SHP77 treated with DMSO at 0.1 percent for 48 hours (cell line): Measurements from ENCODE around the gene MYOC.
"Not testable (repeated sequence)": the region's sequence is repeated elsewhere in the genome, so short reads cannot be mapped to it uniquely, and the experiment has no call there.

Experiments
- DNase-seq: peaks from one replicate; lab custom pipeline; 2025; lab: John Stamatoyannopoulos, UW

MYOC gene

GRCh38 chr1:171606402-171606941 lies 46.0 kb downstream of the MYOC start:
- DNase-seq, result no peak

- not testable (repeated sequence) for DNase-seq
These were observed 49.4 kb downstream of the MYOC start for GRCh38 chr1:171603042-171603441.

GRCh38 chr1:171600862-171601261 lies 51.6 kb downstream of the MYOC start:
- no peak for DNase-seq

DNA sequence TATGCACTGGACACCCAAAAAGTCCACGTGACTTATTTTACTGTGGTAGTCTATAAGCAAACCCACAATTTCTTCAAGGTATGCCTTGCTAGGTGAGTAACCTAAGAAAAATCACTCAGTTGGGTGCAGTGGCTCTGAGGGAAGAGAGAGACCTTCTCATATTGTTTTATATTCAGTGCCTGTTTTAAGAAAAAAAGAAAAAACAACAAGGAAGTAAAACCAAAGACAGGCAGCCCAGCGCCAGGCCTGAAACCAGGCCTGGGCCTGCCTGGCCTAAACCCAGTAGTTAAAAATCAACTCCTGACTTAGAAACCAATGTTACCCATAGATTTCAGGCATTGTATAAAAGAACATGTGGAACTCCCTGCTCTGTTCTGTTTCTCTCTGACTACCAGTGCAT lies 52.2 kb downstream of the MYOC start:
- DNase-seq, result not testable (repeated sequence)

DNA sequence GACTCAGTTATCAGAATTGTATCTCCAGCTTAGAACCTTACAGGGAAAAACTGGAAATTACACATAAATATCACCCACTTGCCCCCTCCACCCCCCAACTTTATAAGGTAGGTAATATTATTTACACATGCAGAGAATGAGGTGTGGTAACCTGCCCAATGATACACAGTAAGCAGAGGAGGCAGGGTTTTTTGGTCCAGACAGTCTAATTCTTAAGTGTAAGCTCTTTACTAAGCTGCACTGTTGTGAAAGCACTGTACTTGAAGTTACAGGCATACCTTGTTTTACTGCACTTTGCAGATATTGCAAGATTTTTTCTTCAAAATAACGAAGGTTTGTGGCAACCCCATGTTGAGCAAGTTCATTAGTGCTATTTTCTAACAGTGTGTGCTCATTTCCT lies 55.3 kb downstream of the MYOC start:
- no peak for DNase-seq

DNA sequence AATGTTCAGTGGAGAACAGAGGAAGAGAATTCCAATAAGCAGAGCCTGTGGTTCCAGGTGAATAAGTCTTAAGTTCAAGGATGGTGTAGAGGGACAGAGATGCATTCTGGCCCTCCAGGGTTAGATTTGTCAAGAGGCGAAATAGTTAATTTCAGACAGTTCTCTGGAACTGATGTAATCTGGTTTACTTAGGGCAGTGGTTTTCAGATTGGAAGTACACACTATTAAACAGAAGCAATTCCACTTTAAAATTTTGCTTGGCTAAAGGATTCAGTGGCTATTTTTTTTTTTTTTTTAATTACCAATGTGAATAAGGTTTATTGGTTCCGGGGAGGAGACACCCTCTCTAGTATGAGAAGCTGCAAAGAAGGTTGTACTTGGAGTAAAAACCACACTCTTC lies 55.8 kb downstream of the MYOC start:
- no peak for DNase-seq

- DNase-seq, result no peak
These were observed 56.4 kb downstream of the MYOC start for GRCh38 chr1:171596119-171596518.

DNA sequence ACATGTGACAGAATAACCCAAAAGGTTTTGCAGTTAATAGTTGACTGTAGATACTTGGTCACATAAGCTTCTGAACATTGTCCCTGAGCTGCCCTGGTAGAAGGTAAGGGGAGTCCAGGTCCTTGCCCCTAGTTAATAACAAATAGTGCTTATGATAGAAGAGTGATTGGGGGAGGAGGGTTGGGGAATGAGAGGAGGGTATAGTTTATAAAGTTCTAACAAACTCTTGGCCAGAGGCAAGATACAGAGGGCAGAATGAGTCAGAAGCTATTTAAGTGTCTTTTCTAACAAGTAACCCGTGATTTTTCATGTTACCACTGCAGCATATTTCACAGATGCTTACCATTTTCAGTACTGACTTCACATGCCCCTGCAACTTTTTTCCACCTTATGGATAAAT lies 57.2 kb downstream of the MYOC start:
- DNase-seq, result no peak

- DNase-seq, result no peak
These were observed 62.5 kb downstream of the MYOC start for GRCh38 chr1:171590022-171590421.

DNA sequence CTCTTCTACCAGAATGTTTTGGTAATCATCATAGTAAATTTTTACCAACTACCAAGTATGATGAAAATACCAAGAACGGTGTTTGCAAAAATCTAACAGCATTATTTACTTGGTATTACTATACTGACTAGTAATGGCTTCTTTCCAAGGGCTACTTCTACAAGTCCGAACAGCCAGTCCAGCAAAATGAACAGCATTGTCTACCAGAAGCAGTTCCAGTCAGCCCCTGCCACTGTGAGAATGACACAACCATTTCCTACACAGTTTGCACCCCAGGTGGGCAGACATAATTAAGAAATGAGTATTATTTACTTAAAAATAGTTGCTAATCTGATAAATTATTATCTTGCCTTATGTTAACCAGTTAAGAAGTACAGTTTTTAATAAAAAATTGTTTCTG lies 64.3 kb downstream of the MYOC start:
- DNase-seq, result no peak

GRCh38 chr1:171585715-171586114 lies 66.8 kb downstream of the MYOC start:
- no peak for DNase-seq
